ENCODE results near the gene NXPE2.
"Not testable (repeated sequence)": the region's sequence is repeated elsewhere in the genome, so short reads cannot be mapped to it uniquely, and the experiment has no call there.

The NXPE2 gene

GRCh38 chr11:114678125-114679036 is at the start of gene NXPE2:
TSS of gene NXPE2 (plus strand) at chr11:114678527. CDS start at chr11:114678576, 49 bp downstream.
- no peak for DNase-seq

- not testable (repeated sequence) for DNase-seq
Observed at GRCh38 chr11:114631445-114631965, 46.8 kb upstream of the NXPE2 start.

- not testable (repeated sequence) for DNase-seq
Observed at GRCh38 chr11:114639440-114639839, 38.9 kb upstream of the NXPE2 start.

GRCh38 chr11:114650661-114651060 is 27.7 kb upstream of the NXPE2 start:
- DNase-seq, result no peak

GRCh38 chr11:114651145-114651718 is 27.1 kb upstream of the NXPE2 start:
- DNase-seq, result no peak

- no peak for DNase-seq
Observed at GRCh38 chr11:114653148-114653547, 25.2 kb upstream of the NXPE2 start.

GRCh38 chr11:114664641-114665040 is 13.7 kb upstream of the NXPE2 start:
- no peak for DNase-seq

- no peak for DNase-seq
Observed at GRCh38 chr11:114666760-114667159, 11.6 kb upstream of the NXPE2 start.

- DNase-seq, result no peak
Observed at GRCh38 chr11:114668109-114668508, 10.2 kb upstream of the NXPE2 start.

GRCh38 chr11:114673661-114674060 is 4.7 kb upstream of the NXPE2 start:
- DNase-seq, result no peak

- no peak for DNase-seq
Observed at GRCh38 chr11:114679505-114679904, 1.2 kb downstream of the NXPE2 start.

- DNase-seq, result no peak
Observed at GRCh38 chr11:114683007-114683406, 4.7 kb downstream of the NXPE2 start.

- DNase-seq, result no peak
Observed at GRCh38 chr11:114684636-114685035, 6.3 kb downstream of the NXPE2 start.

- DNase-seq, result no peak
Observed at GRCh38 chr11:114685097-114685496, 6.8 kb downstream of the NXPE2 start.

GRCh38 chr11:114705280-114706024 is 27.1 kb downstream of the NXPE2 start:
- no peak for DNase-seq

- DNase-seq, result no peak
Observed at GRCh38 chr11:114709960-114710359, 31.6 kb downstream of the NXPE2 start.

GRCh38 chr11:114713756-114714155 is 35.4 kb downstream of the NXPE2 start:
- DNase-seq, result no peak

GRCh38 chr11:114719562-114719961 is 41.2 kb downstream of the NXPE2 start:
- DNase-seq, result no peak

- DNase-seq, result no peak
Observed at GRCh38 chr11:114724916-114725524, 46.7 kb downstream of the NXPE2 start.

- DNase-seq, result no peak
Observed at GRCh38 chr11:114725623-114726022, 47.3 kb downstream of the NXPE2 start.

GRCh38 chr11:114736806-114737205 is 58.5 kb downstream of the NXPE2 start:
- DNase-seq, result no peak

GRCh38 chr11:114738954-114739353 is 60.6 kb downstream of the NXPE2 start:
- no peak for DNase-seq

- DNase-seq, result no peak
Observed at GRCh38 chr11:114745150-114745671, 66.9 kb downstream of the NXPE2 start.

All from activated effector memory CD4-positive, alpha-beta T cell treated with Interleukin-2 at 50 U/mL for 16 hours (primary cell).